HCT116 (cell line): Measurements from ENCODE around the gene KCND1. TPM values are rescaled to one million over a fixed set of nuclear protein-coding genes. Genes with fewer than 3 reads are reported as not detected.

ENCODE experiments used
- ATAC-seq: fragments of 200-7000 bp; cut with Tn5 transposase; 2 replicates; pipeline ENCODE4 v1.9.1; 2020; ENCODE audit warnings: mild to moderate bottlenecking, moderate library complexity
- BruUV-seq: library from RNA; stranded (reverse); fragments of 400-500 nt; replicated peaks from 2 replicates; lab custom pipeline; 2021; lab: Mats Ljungman, UMichigan
- CTCF ChIA-PET: fragments of 300-600 bp; sonication (Branson Sonifier 250); formaldehyde crosslinking; loops from one replicate; lab custom pipeline; 2021; ENCODE audit warnings: antibody characterized with exemption; lab: Charles Lee
- POLR2A ChIA-PET: fragments of 300-600, 350-600 bp; sonication (Branson Sonifier 250); formaldehyde crosslinking; loops from one replicate; lab custom pipeline; 2021; ENCODE audit warnings: antibody characterized with exemption; lab: Charles Lee
- RAD21 ChIA-PET, 2 experiments: fragments of 300-600 bp; sonication (Branson Sonifier 250); formaldehyde crosslinking; loops; one replicate each; lab custom pipeline; 2023; ENCODE audit warnings: low total read pairs in 2 of 2; ENCODE audit not compliant: uncharacterized antibody in 2 of 2, unreplicated experiment in 2 of 2, low non-redundant PET in 1 of 2; lab: Charles Lee
- DNase-seq: peaks from one replicate; pipeline ENCODE4 v3.0.0-alpha.2; 2010; ENCODE audit warnings: low read depth, low spot score
- H2AFZ ChIP-seq: fragments of 200-600 bp; shearing (Covaris generic), sonication (generic); 2 replicates; pipeline ENCODE4 v1.6.1; 2017; ENCODE audit warnings: low read depth, mixed run types, mixed read lengths, antibody characterized with exemption, low read length; ENCODE audit not compliant: poor library complexity, severe bottlenecking
- H3K27ac ChIP-seq: 2 replicates; pipeline ENCODE4 v1.5.1; 2012; ENCODE audit warnings: low read depth, low read length
- H3K27me3 ChIP-seq: fragments of 200-600 bp; sonication (generic); 2 replicates; pipeline ENCODE4 v1.6.1; 2016; ENCODE audit warnings: mixed run types, low read length, mixed read lengths; ENCODE audit not compliant: insufficient read depth
- H3K36me3 ChIP-seq, 2 experiments: fragments of 200-500 bp in 1 of 2; fragments of 200-600 bp in 1 of 2; sonication (Bioruptor generic) in 1 of 2; sonication (generic) in 1 of 2; 2 replicates each; pipeline versions ENCODE4 v1.5.1 to v1.6.1; 2014 to 2016; ENCODE audit warnings: low read length in 2 of 2, inconsistent platforms in 1 of 2, mixed read lengths in 1 of 2, mixed run types in 1 of 2; ENCODE audit not compliant: insufficient read depth in 2 of 2, control insufficient read depth in 1 of 2
- H3K4me1 ChIP-seq, 2 experiments: fragments of 200-600 bp in 1 of 2; sonication (generic) in 1 of 2; 2 replicates each; pipeline versions ENCODE4 v1.5.1 to v1.6.1; 2012 to 2017; ENCODE audit warnings: low read length in 2 of 2, inconsistent platforms in 1 of 2, mild to moderate bottlenecking in 1 of 2, mixed read lengths in 1 of 2, mixed run types in 1 of 2, moderate library complexity in 1 of 2; ENCODE audit not compliant: insufficient read depth in 2 of 2, control insufficient read depth in 1 of 2
- H3K4me2 ChIP-seq: fragments of 200-600 bp; sonication (generic); 2 replicates; pipeline ENCODE4 v1.6.1; 2017; ENCODE audit warnings: mixed run types, low read length, mixed read lengths
- H3K4me3 ChIP-seq, 2 experiments: fragments of 200-600 bp in 1 of 2; sonication (generic) in 1 of 2; replicated peaks in 1 of 2; 2 replicates each; pipeline ENCODE4 v1.5.1; 2011 to 2016; ENCODE audit warnings: low read length in 2 of 2, control low read depth in 1 of 2, low read depth in 1 of 2, mild to moderate bottlenecking in 1 of 2, mixed read lengths in 1 of 2, mixed run types in 1 of 2
- H3K79me2 ChIP-seq: fragments of 200-600 bp; sonication (generic); 2 replicates; pipeline ENCODE4 v1.6.1; 2017; ENCODE audit warnings: mild to moderate bottlenecking, mixed run types, low read length, moderate library complexity, mixed read lengths; ENCODE audit not compliant: insufficient read depth
- H3K9ac ChIP-seq: fragments of 200-600 bp; sonication (generic); 2 replicates; pipeline ENCODE4 v1.6.1; 2016; ENCODE audit warnings: low read length, mixed read lengths
- H3K9me2 ChIP-seq: fragments of 200-600 bp; sonication (generic), shearing (Covaris generic); 2 replicates; pipeline ENCODE4 v1.6.1; 2017; ENCODE audit warnings: mixed run types, mild to moderate bottlenecking, moderate library complexity; ENCODE audit not compliant: insufficient read depth
- H3K9me3 ChIP-seq, 2 experiments: fragments of 200-500 bp in 1 of 2; fragments of 200-600 bp in 1 of 2; sonication (Bioruptor generic) in 1 of 2; sonication (generic) in 1 of 2; 2 replicates each; pipeline ENCODE4 v1.6.1; 2014 to 2017; ENCODE audit warnings: low read length in 2 of 2, mixed read lengths in 2 of 2, inconsistent platforms in 1 of 2, low read depth in 1 of 2, mild to moderate bottlenecking in 1 of 2, mixed run types in 1 of 2, moderate library complexity in 1 of 2; ENCODE audit not compliant: control insufficient read depth in 1 of 2, insufficient read depth in 1 of 2
- H4K20me1 ChIP-seq: fragments of 200-600 bp; sonication (generic), shearing (Covaris generic); 2 replicates; pipeline ENCODE4 v1.6.1; 2017; ENCODE audit warnings: mixed run types, mild to moderate bottlenecking, moderate library complexity; ENCODE audit not compliant: insufficient read depth
- POLR2AphosphoS5 ChIP-seq: IDR thresholded peaks from 2 replicates; pipeline ENCODE4 v1.6.1; 2011; ENCODE audit warnings: mild to moderate bottlenecking, low read depth, low read length, moderate library complexity
- TCF7L2 ChIP-seq: IDR thresholded peaks from 2 replicates; pipeline ENCODE4 v1.7.0; 2011; ENCODE audit warnings: borderline replicate concordance, inconsistent platforms; ENCODE audit not compliant: insufficient read depth, insufficient read length; ENCODE audit errors: extremely low read depth
- YY1 ChIP-seq: IDR thresholded peaks from 2 replicates; pipeline ENCODE4 v1.6.1; 2011; ENCODE audit warnings: low read length, low read depth, moderate library complexity, mild to moderate bottlenecking; ENCODE audit not compliant: insufficient replicate concordance; ENCODE audit errors: extremely low read depth
- ZNF274 ChIP-seq: fragments of 200-500 bp; sonication (Bioruptor generic); IDR thresholded peaks from 2 replicates; pipeline ENCODE4 v1.6.1; 2014; ENCODE audit warnings: mild to moderate bottlenecking, low read depth, low read length, inconsistent platforms
- intact Hi-C: fragments of 100-400 bp; cut with micrococcal nuclease; formaldehyde crosslinking; loops from 2 replicates; pipeline ENCODE4 v1.10.0; 2022
- total RNA-seq: library from RNA; stranded (reverse); gene quantifications from one replicate; pipeline ENCODE4 v1.2.1, GENCODE V29; 2021; ENCODE audit not compliant: unreplicated experiment
- TF ChIP-seq, protein P1 (sequence below): IDR thresholded peaks from 2 replicates; pipeline ENCODE4 v1.6.1; 2011; ENCODE audit warnings: mild to moderate bottlenecking, low read length, moderate library complexity; ENCODE audit not compliant: insufficient replicate concordance; ENCODE audit errors: extremely low read depth

KCND1 gene
- total RNA-seq, 1 experiment from 2014 or later = 5.5 TPM

DNA sequence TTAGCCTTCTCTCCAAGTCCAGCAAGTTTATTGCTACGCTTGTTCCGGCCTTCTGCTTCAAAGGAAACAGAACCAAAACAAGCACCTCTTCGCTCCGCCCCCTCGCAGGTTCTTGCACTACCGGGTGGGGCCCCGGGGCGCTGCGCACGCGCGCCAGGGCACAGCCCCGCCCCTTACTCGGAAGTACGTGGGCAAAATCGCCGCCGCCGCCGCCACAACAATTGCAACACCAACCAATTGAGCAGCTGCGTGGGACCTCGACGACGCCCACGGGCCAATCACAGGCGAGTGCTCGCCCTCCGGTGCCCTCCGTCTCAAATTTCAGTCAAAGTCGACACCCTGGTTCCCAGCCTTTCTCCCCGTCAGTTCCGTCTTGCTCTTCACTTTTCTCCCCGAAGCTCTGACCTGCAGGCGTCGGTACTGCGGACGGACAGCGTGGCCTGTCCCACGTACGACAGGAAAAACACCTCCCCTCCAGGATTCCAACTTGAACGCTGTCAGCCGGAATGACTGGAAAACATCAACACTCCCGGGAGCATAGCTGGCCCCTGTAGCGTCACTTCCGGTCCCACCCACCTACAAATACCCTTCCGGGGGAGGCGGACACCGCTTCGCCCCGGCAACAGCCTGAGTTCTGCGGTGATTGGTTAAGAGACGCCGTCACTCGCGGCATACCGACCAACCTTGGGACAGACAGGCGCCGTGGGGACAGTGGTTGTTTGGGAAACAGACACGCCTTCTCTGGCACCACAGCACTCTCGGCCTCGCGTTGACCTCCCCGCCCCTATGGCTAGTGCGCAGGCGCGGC is 13.6 kb downstream of the KCND1 start:
- Histone ChIP-seq H3K4me2 (peak overlapping the region; percentile 79), H3K36me3 (peaks cover 7 to 14% of the 10 kb centered on the region in 2 experiments; a peak in 2 of 4 replicates), H4K20me1 (no peaks in the 10 kb centered on the region), H3K4me3 (peak overlapping the region; percentile 76 to 77), H3K79me2 (peaks cover 41% of the 10 kb centered on the region), H3K9me3 (no peaks in the 10 kb centered on the region), H3K9ac (peak overlapping the region; percentile 90), H3K27ac (peak overlapping the region; percentile 93), H2AFZ (no peak overlapping the region), H3K4me1 (peaks cover 11 to 18% of the 10 kb centered on the region in 2 experiments), H3K27me3 (no peaks in the 10 kb centered on the region), H3K9me2 (no peaks in the 10 kb centered on the region)
- CTCF ChIA-PET = no interaction called here
- POLR2A ChIA-PET = interaction anchor here (1.3 to 1.6 kb wide), 3 partner anchors 15 to 82 kb away, joined by 3 to 4 read pairs (median 4); partner anchors contain the start of genes PQBP1 and TIMM17B
- RAD21 ChIA-PET = no interaction called here
- peak; percentile 92 for ATAC-seq
- BruUV-seq = no TSS peak
- no peak for TF ChIP-seq ZNF274
- no peak for TF ChIP-seq YY1
- TF ChIP-seq POLR2AphosphoS5 = peak; percentile 48
- peak; percentile 72 for TF ChIP-seq TCF7L2
- DNase-seq = peak; percentile 93
- intact Hi-C loops = loop anchor here (2.0 kb wide), 2 partner anchors 39 to 85 kb away; partner anchors contain the start of genes PIM2 and TFE3

DNA sequence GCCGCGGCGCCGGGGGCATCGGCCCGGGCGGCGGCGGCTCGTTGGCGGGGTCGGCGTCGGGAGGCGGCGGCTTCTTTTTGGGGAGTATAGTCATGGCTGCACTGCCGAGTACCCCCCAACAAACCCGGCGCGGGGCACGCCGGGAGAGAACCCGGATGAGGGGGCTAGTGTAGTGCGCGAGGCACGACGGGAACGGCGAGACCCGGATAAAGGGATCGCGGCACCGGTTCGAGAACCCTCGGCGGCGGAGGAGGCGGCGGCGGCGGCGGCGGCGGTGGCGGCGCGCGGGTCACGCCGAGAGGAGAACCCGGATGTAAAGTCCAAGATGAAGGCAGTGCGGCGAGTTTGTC is 14.2 kb downstream of the KCND1 start, which contains the start of gene OTUD5:
Gene OTUD5, minus strand, starts transcription at position 131 of the 350 bp plus-strand sequence. Its CDS starts 37 bp downstream, at position 94.
- BruUV-seq = no TSS peak
- Histone ChIP-seq H3K4me2 (peak within 1 kb of the TSS; percentile 84), H3K4me1 (peaks cover 11 to 18% of the 10 kb centered on the region in 2 experiments), H4K20me1 (no peaks in the 10 kb centered on the region), H3K4me3 (peak within 1 kb of the TSS; percentile 76 to 77), H3K9me2 (no peaks in the 10 kb centered on the region), H3K27ac (peak within 1 kb of the TSS; percentile 93), H3K9ac (peak within 1 kb of the TSS; percentile 90), H2AFZ (no peak within 1 kb of the TSS), H3K36me3 (peaks cover 7 to 14% of the 10 kb centered on the region in 2 experiments; a peak in 2 of 4 replicates), H3K79me2 (peaks cover 47% of the 10 kb centered on the region), H3K9me3 (no peaks in the 10 kb centered on the region), H3K27me3 (no peaks in the 10 kb centered on the region)
- ChIA-PET CTCF (no interaction called here), POLR2A (interaction anchor here (1.3 to 1.6 kb wide), 3 partner anchors 16 to 82 kb away, joined by 3 to 4 read pairs (median 4); partner anchors contain the start of genes PQBP1 and TIMM17B), RAD21 (no interaction called here)
- peak; percentile 55 for ATAC-seq
- peak; percentile 50 for TF ChIP-seq POLR2AphosphoS5
- TF ChIP-seq, protein P1, sequence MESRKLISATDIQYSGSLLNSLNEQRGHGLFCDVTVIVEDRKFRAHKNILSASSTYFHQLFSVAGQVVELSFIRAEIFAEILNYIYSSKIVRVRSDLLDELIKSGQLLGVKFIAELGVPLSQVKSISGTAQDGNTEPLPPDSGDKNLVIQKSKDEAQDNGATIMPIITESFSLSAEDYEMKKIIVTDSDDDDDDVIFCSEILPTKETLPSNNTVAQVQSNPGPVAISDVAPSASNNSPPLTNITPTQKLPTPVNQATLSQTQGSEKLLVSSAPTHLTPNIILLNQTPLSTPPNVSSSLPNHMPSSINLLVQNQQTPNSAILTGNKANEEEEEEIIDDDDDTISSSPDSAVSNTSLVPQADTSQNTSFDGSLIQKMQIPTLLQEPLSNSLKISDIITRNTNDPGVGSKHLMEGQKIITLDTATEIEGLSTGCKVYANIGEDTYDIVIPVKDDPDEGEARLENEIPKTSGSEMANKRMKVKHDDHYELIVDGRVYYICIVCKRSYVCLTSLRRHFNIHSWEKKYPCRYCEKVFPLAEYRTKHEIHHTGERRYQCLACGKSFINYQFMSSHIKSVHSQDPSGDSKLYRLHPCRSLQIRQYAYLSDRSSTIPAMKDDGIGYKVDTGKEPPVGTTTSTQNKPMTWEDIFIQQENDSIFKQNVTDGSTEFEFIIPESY = no peak
- no peak for DNase-seq
- intact Hi-C loops = loop anchor here (2.0 kb wide), 1 partner anchor 39 kb away; the partner anchor contains the start of gene PIM2
